Raji (cell line): Measurements from ENCODE around the gene MTCL3.

Experiments used
- POLR2A ChIP-seq: IDR thresholded peaks from 2 replicates; pipeline ENCODE4 v1.6.1; 2011; ENCODE audit warnings: low read depth, low read length, control low read depth; ENCODE audit not compliant: insufficient read depth

MTCL3 gene

DNA sequence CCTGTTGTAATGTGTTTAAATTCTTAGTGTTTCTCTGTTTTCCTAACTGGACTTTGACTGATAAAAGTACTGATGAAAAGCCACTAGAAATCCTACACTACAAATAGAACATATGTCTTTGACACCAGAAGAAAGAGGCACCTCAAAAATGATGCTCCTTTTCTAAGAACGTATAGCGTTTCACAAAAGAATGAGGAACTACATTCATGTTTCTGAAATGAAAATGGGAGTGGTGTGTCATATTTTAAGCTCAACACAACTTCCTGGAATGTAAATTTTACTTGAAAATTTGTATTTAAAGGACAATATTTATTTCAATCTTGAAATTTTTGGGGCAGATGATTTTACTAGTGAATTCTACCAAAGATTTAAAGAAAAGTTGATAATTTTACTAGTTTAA, 95.2 kb downstream of the MTCL3 start:
- no peak for TF ChIP-seq POLR2A
